ENCODE measurements around the gene RNF32.
"Not testable (repeated sequence)": the region's sequence is repeated elsewhere in the genome, so short reads cannot be mapped to it uniquely, and the experiment has no call there.

Gene RNF32

DNA sequence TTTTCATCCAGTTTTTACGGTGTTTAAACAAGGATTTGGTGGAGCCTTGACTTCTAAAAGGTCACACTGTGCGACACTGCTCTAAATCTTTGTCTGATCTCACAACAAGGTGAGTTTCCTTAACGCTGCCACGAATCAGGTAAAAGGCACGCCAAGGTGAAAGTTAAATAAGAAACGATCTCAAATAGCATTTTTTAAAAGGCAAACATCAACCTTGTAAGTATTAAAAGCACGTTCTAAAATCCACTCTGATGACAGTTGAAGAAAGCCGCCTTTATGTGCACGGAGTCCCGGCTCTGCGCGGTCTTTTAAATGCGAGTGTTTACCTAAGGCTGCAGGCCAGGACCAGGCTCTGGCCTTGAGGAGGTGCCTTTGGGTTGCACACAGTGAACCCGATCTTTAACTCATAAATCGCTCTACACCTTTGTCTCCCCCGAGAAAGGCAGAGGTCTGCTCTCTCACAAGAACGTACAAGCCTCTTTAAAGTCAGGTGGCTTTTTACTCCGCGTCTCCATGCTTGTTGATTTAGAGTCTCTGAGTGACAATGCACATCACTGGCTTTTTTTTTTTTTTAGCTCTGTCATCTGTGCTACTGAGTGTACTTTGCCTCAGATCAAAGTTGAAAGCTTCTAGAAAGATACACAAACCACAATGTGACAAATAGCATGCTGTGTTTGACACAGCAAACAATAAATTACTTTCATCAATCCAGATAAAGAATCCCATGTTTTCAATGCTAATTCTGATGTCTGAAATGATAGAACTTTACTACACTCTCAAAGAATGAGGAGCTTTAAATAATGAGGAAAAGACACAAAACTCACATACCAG, 25.9 kb upstream of the RNF32 start:
- DNase-seq, result no peak

DNA sequence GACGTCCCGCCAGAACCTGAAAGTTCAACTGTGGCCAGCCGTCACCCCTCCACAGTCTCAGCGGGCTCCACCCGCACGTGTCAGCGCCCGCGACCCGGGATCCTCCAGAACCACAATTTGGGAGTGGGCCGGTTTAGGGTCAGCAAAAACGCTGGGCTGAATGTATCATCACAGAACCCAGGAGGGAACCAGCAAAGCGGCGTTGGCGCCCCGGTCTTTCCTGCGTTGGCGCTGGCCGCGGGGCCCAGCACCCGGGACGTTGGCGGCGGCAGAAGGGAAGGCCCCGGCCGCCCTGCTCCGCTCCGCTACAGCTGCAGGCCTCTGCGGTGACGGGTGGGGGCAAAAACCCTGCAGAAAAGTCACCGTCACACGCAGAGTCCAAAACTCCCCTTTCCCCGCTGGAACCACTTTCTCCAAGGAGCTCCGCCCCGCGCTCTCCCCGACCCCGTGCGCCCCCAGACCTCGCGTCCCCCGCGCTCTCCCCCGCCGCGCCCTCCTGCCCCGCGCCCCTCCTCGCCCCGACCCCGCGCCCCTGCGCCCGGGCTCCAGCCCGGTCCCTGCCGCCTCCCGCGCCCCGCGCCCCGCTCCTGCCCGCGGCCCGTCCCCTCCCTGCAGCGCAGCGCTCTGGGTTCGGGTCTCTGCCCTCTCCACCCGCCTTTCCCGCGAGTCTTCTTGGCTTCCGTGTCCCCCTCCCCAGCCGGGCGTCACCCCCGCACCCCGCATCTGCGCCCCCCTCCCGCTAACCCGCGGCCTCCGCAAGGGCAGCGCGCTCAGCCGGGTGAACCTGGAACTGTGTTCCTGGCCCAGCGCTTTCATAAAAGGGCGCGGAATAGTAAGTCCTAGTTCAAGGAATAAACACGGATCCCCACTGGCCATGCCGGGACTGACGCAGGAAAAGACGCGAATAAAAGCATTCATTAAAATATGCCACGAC, 24.0 kb upstream of the RNF32 start:
- DNase-seq, result no peak

DNA sequence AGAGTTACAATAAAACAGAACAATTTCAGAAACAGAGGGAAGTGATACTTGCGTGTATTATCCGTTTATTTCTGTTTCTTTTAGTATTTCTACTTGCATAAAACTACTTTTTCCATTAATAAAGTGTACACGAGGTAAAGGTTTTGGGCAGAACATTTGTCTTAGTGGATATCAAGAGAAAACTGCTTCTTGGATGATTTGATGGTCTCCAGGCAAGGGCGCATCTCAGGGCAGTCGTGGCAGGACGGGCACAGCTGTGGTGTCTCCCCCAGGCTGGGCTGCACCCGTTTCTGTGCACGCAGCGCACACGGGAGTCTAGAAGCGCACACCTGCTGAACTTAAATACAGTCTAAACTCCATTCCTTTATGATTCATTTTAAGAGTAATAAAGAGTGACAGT, 23.4 kb upstream of the RNF32 start:
- no peak for DNase-seq

DNA sequence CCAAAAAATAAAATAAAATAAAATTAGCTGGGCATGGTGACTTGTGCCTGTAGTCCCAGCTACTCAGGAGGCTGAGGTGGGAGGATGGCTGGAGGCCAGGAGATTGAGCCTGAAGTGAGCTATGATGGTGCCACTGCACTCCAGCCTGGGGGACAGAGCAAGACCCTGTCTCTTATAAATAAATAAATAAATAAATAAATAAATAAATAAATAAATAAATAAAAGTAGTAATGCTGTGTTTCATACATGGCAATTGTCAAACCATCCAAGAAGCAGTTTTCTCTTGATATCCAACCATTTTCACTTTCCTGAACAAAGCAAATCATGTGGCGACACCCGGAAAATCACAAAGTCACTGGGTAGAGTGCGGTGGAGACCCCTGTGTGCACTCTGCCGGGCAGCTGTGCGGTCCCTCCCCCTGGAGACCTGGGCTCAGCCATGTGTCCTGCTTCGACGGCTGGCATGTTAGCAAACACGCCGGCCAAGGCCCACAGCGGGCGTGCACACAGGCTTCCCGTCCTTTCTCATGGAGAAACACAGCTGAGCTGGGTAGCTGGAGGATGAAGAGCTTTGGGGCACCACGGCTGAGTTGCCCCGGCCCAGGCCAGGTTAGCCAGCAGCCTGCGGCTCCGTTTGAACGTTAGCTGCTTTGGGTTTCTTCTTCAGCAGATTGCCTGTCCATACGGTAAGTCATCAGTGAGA, 22.3 kb upstream of the RNF32 start:
- DNase-seq, result no peak

DNA sequence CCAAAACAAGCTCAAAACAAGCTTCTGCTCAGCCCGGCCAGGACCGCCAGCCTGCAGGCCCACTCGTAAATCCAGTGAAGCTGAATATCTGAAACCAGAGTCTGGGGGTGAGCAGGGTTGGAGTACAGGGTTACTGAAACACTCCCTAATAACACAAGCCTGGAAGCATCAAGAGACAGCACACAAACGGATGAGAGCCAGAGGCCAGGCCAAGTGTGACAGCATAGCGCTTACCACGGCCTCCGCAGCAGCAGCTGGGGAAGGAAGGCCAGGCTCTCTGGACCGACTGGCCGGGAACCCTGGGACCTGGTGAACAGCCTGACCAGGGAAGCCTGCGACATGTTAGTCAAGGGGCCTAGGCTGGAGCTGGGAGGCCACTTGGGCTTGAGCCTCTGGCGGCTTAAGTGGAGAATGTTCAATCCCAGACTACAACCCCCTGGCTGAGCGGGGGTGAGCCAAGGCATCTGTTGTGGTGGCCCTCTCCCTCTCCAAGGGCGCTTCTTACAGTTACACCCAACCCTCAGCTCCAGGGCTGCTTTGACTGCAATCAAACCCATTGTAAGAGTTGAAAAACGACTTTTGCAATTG, 21.7 kb upstream of the RNF32 start:
- no peak for DNase-seq

DNA sequence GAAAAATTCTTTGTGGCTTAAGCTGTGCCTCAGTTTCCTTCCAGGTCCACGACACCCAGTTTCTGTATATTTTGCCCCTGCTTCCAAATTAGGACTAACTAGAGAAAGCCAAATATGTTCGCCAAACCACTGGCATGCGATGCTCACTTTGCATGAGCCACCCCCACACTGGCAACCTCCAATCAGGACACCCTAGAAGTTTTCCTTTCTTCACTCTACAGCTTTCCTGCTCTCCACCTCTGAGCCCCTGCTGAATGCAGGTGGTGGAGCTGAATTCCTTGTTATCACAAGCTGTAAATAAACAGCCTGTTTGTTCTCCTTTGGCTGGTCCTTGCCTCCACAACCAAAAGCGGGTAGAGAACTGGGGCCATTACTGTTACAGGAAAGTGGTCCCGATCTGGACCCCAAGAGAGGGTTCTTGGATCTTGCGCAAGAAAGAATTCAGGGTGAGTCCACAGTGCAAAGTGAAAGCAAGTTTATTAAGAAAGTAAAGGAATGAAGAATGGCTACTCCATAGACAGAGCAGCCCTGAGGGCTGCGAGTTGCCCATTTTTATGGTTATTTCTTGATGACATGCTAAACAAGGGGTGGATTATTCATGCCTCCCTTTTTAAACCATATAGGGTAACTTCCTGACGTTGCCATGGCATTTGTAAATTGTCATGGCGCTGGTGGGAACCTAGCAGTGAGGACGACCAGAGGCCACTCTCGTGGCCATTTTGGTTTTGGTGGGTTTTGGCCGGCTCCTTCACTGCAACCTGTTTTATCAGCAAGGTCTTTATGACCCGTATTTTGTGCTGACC, 20.9 kb upstream of the RNF32 start:
- DNase-seq, result not testable (repeated sequence)

DNA sequence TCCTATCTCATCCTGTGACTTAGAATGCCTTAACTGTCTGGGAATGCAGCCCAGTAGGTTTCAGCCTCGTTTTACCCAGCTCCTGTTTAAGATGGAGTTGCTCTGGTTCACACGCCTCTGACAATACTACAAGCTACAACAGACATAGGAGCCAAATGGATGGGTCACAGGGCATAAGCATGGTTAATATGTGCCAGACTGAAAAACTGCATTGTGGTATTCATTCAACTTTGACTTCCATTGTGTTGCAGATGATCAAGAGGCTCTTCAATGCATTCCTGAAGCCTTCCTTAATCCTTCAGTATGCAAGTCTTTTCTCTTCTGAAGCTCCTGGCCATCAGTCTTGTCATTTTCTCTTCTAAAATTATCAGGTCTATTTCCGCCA, 20.3 kb upstream of the RNF32 start:
- no peak for DNase-seq

DNA sequence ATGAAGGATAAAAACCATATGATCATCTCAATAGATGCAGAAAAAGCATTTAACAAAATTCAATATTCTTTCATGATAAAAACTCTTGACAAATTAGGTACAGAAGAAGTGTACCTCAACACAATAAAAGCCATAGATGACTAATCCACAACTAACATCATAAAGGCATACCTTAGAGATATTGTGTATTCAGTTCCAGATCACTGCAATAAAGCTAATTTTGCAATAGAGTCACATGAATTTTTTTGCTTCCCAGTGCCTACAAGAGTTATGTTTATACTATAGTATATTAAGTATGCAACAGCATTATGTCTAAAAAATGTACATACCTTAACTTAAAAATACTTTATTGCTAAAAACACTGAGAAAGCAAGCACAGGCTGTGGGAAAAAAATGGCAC, 18.9 kb upstream of the RNF32 start:
- DNase-seq, result no peak

DNA sequence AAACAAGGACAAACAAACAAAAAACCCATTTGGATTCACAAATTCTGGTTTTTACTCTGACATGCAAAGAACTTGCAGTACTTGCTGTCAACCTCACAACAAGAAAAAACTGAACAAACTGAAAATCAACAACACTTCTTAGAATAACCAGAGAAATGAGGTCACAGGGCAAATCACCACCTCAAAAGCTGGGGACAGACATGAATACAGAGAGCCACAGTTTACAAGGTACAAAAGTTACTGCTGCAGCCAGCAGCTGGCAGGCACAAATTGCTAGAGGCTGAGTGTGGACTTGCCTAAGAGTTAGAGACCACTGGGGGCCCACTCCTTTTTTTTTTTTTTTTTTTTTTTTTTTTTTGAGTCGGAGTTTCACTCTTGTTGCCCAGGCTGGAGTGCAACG, 15.0 kb upstream of the RNF32 start:
- DNase-seq, result no peak

DNA sequence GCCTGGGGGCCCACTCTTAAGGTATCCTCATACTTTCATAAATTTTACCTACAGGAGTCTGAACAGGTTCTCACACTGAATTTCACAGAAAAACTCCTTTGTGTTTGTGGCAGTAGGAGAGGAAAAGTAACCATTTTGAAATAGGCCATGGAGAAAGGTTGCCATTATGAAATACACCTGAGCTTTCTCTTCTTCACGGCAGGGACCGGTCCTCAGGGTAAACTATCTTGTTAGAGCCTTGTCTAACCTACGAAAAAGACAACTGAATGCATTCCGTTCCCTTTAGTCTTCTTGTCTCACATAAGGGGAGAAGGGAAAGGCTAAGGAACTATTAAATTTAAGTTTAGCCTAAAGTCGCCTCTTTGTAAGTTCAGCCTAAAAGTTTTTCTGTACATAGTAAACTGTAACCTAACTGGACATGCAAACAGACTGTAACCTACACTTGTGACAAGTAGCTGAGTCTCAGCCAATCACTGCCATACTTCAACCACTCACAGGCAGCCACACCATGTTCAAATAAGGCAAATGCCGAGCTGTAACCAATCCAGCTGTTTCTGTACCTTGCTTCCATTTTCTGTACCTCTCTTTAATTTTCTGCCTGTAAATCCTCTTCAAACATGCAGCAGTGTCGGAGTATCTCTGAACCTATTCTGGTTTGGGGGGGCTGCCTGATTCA, 14.2 kb upstream of the RNF32 start:
- no peak for DNase-seq

DNA sequence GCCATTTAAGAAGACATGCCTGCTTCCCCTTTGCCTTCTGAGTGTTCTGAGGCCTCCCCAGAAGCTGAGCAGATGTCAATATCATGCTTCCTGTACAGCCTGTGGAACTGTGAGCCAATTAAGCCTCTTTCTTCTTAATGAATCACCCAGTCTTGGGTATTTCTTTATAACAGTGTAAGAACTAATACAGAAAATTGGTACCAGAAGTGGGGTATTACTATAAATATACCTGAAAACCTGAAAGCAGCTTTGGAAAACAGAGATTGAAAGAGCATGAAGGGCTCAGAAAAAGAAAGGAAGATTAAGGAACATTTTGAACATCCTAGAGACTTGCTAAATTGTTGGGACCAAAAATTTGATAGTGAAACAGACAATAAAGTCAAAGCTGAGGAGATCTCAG, 12.0 kb upstream of the RNF32 start:
- DNase-seq, result no peak

DNA sequence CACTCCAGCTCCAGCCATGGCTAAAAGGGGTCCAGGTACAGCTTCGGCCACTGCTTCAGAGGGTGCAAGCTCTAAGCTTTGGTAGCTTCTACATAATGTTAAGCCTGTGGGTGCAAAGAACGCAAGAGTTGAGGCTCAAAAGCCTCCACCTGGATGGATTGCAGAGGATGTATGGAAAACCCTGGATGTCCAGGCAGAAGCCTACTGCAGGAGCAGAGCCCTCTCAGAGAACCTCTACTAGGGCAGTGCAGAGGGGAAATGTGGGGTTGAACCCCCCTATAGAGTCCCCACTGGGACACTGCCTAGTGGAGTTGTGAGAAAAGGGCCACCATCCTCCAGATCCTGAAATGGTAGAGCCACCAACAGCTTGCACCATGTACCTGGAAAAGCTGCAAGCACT, 10.7 kb upstream of the RNF32 start:
- no peak for DNase-seq

DNA sequence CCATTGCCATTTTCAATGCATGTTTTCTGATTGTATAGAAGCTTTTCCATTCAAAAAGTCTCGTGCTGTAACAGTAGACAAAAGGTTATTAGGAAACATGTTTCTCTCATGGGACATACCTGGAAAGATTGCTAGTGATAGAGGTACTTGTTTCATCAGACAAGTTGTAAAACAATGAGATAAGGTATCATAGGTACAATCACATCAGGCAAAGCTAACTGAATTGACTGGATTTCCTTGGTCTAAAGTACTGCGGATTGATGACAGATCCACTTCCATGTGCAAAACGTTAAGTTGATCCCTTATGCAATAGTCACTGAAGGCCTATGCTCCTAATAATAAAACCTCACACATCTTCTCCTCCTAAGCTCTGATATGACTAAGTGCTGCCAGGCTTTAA, 6.5 kb upstream of the RNF32 start:
- DNase-seq, result no peak

DNA sequence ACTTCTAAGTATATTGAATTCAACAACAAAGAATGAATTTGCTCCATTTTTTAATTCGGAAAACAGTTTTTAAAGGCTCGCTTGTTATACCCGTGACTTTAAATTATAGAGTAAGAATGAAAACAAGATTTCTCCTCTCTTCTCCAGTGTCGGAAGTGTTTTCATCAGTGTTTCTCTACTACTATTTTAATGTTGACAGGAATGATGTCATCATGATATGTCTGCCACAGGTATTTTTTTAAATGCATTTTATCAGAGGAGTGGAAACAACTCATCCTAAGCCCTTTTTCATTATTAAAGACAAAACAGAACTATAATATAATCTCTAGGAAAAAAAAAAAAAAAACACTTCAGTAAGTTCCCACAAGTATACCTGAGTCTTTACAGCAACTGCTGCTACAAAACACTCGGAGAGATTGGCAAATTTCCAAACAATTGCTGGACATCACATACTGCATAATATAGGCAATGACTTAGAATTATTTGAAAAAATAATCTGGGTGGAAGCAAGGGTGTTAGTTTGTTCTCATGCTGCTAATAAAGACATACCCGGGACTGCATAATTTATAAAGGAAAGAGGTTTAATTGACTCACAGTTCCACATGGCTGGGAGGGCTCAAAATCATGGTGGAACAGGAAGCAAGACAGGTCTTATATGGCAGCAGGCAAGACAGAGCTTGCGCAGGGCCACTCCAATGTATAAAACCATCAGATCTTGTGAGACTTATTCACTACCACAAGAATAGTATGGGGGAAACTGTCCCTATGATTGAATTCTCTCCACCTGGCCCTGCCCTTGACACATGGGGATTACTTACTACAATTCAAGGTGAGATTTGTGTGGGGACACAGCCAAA, 4.8 kb upstream of the RNF32 start:
- DNase-seq, result no peak

DNA sequence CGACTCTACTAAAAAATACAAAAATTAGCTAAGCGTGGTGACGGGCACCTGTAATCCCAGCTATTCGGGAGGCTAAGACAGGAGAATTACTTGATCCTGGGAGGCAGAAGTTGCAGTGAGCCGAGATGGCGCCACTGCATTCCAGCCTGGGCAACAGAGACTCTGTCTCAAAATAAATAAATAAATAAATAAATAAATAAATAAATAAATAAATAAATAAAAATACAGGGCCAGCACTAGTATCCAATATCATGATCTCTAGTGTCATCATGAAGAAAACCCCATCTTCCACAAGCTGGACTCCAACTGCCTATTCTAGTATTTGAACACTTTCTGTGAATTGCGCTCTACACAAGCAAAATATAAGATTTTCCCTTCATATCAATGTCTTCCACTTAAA, 3.5 kb upstream of the RNF32 start:
- DNase-seq, result not testable (repeated sequence)

DNA sequence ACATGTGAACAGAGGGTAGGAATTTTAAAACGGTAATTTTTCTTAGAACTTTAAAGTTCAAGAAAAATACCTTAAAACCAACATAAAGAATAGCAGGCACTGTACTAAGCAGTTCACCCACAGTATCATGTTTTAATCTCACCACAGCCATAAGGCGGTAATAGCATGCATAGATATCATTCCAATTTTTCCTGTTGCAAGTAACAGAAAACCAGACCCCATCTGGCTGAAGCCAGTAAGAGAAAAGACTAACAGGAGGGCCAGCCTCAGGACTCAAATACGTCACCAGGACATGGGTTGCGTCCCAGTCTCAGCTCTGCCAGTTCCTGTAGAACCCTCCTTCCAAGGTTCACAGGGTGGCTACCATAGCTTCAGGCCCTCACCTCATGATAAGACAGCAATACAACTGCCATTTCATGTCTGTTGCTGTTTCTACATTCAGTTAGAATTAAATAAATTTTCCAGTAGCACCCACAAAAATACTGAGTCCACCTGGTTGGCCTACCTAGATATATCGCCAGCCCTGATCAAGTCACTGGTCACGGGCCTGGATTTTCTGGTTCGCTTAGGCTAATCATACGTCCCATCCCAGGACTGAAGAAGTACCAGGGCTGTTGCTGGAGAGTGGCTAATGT, 2.0 kb upstream of the RNF32 start:
- no peak for DNase-seq

DNA sequence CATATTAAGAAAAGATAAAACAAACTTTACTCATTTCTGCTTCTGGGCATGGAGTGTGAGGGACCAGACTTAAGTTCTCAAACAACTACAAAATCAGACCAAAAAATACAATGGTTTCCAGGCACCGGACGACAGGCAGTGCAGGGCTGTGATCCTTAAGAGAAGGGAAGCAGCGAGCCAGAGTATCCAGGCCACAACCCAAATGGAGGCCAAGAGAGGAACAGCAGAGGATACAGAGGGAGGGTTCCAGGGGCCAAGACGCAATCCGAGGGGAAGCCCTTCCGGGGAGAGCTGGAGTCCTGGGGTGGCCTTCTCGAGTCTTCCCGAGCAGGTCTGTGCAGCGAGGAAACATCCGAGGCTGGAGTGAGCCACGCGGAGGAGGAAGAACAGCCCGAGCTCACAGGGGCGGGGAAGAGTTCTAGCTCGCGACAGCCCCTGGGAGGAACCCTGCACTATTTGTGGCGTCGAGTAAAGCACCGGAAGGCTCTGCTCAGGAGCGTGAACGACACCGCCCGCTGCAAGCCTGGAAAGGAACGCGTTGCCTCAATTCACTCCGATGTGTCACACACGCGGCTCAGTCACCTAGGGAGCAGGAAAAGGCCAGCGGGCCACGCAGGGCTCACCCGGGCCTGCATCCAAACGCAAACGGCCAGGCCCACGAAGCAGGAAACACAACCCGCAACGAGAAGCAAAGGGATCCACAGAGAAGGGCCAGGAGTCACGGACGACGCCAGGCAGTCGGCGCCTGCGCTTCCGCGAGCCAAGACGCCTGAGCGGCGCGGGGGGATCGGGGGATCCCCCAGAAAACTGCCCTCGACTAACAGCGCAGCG, 933 bp upstream of the RNF32 start:
- DNase-seq, result no peak

DNA sequence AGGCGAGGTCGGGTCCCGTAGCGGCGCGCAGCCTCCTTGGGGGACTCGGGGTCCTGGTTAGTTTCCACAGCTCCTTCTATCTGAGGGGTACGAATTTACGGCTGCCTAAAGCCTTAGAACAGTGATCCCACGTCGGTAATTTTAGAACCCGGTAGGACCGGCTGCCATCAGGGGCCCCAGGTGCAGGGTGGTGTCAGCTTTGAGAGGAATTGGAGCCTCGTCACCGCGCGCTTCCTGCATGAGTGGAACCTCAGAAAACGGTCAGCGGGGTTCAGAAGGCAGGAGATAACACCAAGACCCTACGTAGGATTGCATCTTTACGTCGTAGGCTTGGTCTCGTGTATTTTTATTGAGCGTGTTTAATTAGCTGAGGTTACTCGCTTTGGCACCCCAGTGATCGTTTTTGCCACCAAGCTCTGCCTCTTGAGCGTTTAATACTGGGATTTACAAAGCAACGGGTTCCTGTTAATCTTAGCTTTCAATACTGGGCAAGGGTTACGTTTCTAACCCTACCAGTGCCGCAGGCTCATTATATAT, 443 bp downstream of the RNF32 start:
- peak in 2 of 6 experiments; percentile 25 to 32 for DNase-seq
